K562 (cell line): Measurements from ENCODE around the gene RUVBL1. TPM values are rescaled to one million over a fixed set of nuclear protein-coding genes. Genes with fewer than 3 reads are reported as not detected.

Source experiments
- CHD1 ChIP-seq: fragments of 200-600 bp; sonication (generic); IDR thresholded peaks from one replicate; pipeline ENCODE4 v1.6.1; 2012; ENCODE audit warnings: mild to moderate bottlenecking, moderate library complexity, low read length, inconsistent platforms
- CREM ChIP-seq: IDR thresholded peaks from 2 replicates; pipeline ENCODE4 v1.6.1; 2014; ENCODE audit warnings: antibody characterized with exemption, low read depth
- ELF1 ChIP-seq: fragments of 200-800 bp; sonication (Bioruptor generic); IDR thresholded peaks from 2 replicates; pipeline ENCODE4 v1.6.1; 2016; ENCODE audit warnings: missing genetic modification characterization, missing compliant biosample characterization
- ESRRA ChIP-seq: fragments of 450-650 bp; IDR thresholded peaks from 2 replicates; pipeline ENCODE4 v1.6.1; 2014; ENCODE audit warnings: low read depth, mild to moderate bottlenecking, moderate library complexity, borderline replicate concordance
- FOS ChIP-seq: IDR thresholded peaks from 3 replicates; pipeline ENCODE4 v1.6.1; 2011; ENCODE audit not compliant: insufficient read length; ENCODE audit errors: extremely low read depth
- HOXB6 ChIP-seq: fragments of 250-450 bp; sonication (Bioruptor Pico); IDR thresholded peaks from 2 replicates; pipeline ENCODE4 v1.5.1; 2022; ENCODE audit warnings: mild to moderate bottlenecking, borderline replicate concordance
- JUND ChIP-seq, 2 experiments: IDR thresholded peaks; 2 replicates in 1 of 2; 3 replicates in 1 of 2; pipeline ENCODE4 v1.6.1; 2011; ENCODE audit warnings: borderline replicate concordance in 2 of 2, low read depth in 2 of 2, low read length in 2 of 2, improper control_type of control experiment in 1 of 2, missing biosample characterization in 1 of 2, missing genetic modification characterization in 1 of 2, missing genetic modification reagents in 1 of 2
- MTA3 ChIP-seq: fragments of 450-650 bp; formaldehyde crosslinking; IDR thresholded peaks from 2 replicates; pipeline ENCODE4 v1.6.1; 2017; ENCODE audit warnings: mild to moderate bottlenecking, borderline replicate concordance
- MYC ChIP-seq, 2 experiments: fragments of 250-450 bp in 1 of 2; sonication (Bioruptor Pico) in 1 of 2; IDR thresholded peaks; 2 replicates each; pipeline versions ENCODE4 v1.5.1 to v1.6.1; 2012 to 2021; ENCODE audit warnings: low read depth in 2 of 2, borderline replicate concordance in 1 of 2, improper control_type of control experiment in 1 of 2, low read length in 1 of 2, mild to moderate bottlenecking in 1 of 2, moderate library complexity in 1 of 2
- NELFE ChIP-seq: IDR thresholded peaks from 2 replicates; pipeline ENCODE4 v1.6.1; 2011; ENCODE audit warnings: mild to moderate bottlenecking; ENCODE audit not compliant: insufficient read depth, insufficient read length
- NFIC ChIP-seq: fragments of 450-650 bp; IDR thresholded peaks from 2 replicates; pipeline ENCODE4 v1.6.1; 2017; ENCODE audit warnings: mild to moderate bottlenecking, inconsistent platforms
- TBP ChIP-seq: optimal IDR thresholded peaks from 2 replicates; pipeline ENCODE3; 2011; ENCODE audit warnings: low read depth, low read length, improper control_type of control experiment
- polyA plus RNA-seq, 8 experiments: library from polyadenylated mRNA; depleted of rRNA in 4 of 8; stranded (reverse) in 5 of 8; unstranded in 3 of 8; fragments of >200 nt; fragmentation: Nextera tagmentation in 2 of 8; fragmentation: Illumina TruSeq in 1 of 8; extraction: Ambion mirVana in 2 of 8; extraction: Trizol in 1 of 8; gene quantifications; 2 replicates each; pipeline versions ENCODE4 v1.2.1 to v1.2.3, GENCODE V29; 2011 to 2014; ENCODE audit warnings: inconsistent platforms in 1 of 8, missing spikeins in 1 of 8
- total RNA-seq, 7 experiments: library from RNA; depleted of rRNA in 6 of 7; stranded (reverse); fragments of >200 nt in 6 of 7; fragmentation: Illumina TruSeq in 2 of 7; extraction: Trizol in 2 of 7; gene quantifications; 2 replicates each; pipeline versions ENCODE4 v1.2.1 to v1.2.3, GENCODE V29; 2011 to 2021; ENCODE audit warnings: low replicate concordance in 1 of 7
- TF ChIP-seq, protein P1 (sequence below): fragments of 250-450 bp; sonication (Bioruptor Pico); IDR thresholded peaks from 2 replicates; pipeline ENCODE4 v1.9.0; 2021; ENCODE audit warnings: mild to moderate bottlenecking
- TF ChIP-seq, protein P2 (sequence below), 3 experiments: IDR thresholded peaks in 2 of 3; conservative IDR thresholded peaks in 1 of 3; 2 replicates each; pipeline ENCODE4 v1.5.1; 2011 to 2012; ENCODE audit warnings: low read length in 3 of 3, mild to moderate bottlenecking in 3 of 3, control low read depth in 2 of 3, improper control_type of control experiment in 1 of 3, inconsistent platforms in 1 of 3, low read depth in 1 of 3, mixed read lengths in 1 of 3, moderate library complexity in 1 of 3; ENCODE audit not compliant: insufficient read depth in 2 of 3
- TF ChIP-seq, protein P3 (sequence below): fragments of 450-650 bp; IDR thresholded peaks from 2 replicates; pipeline ENCODE4 v1.6.1; 2016; ENCODE audit warnings: mild to moderate bottlenecking
- TF ChIP-seq, protein P4 (sequence below): fragments of 450-650 bp; formaldehyde crosslinking; IDR thresholded peaks from 2 replicates; pipeline ENCODE4 v1.4.0; 2020; ENCODE audit warnings: mild to moderate bottlenecking, moderate library complexity
- TF ChIP-seq, protein P5 (sequence below): sonication (generic); formaldehyde crosslinking; IDR thresholded peaks from 2 replicates; pipeline ENCODE4 v1.8.1; 2023; ENCODE audit warnings: mild to moderate bottlenecking, missing genetic modification reagents

RUVBL1 gene
- total and polyA plus RNA-seq, 9 of the 15 experiments (the other 6 are each of a cell fraction or from before 2014, with no cell fraction given): 20.7 to 147 (median 113) TPM

DNA sequence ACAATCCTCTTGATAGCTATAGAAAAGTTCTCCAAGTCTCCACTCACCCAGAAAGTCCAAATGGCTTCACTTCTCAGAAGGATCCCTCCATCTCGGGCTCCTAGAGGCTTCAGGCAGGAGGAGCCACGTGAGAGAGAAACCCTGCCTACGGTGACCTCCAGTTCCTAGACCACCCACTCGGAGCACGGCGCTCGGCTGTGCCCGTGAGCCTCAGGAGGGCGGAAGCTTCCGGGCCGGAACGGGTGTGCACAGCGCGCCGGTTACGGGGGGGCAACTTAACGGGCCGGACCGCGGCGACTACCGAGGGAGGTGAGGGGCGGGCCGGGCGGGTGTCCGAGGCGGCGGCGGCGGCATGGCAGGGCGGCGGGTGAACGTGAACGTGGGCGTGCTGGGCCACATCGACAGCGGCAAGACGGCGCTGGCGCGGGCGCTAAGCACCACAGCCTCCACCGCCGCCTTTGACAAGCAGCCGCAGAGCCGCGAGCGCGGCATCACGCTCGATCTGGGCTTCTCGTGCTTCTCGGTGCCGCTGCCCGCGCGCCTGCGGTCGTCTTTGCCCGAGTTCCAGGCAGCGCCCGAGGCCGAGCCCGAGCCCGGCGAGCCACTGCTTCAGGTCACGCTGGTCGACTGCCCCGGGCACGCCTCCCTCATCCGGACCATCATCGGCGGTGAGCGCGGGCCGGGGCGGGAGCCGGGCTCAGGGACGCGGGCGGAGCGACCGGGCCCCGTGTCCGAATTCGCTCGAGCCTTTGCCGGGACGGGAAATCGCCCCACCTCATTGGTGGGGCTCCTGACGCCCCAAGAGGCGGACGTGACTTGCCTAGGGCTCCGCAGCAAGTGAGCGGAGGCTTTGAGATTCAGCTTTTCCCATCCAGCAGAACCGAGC lies 29.8 kb upstream of the RUVBL1 start, which contains the start of gene EEFSEC (continued):
- TF ChIP-seq, protein P1, sequence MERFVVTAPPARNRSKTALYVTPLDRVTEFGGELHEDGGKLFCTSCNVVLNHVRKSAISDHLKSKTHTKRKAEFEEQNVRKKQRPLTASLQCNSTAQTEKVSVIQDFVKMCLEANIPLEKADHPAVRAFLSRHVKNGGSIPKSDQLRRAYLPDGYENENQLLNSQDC (CRISPR knock-in tag): peak; percentile 34; the same call in 1 of the 2 replicates
- peak; percentile 76 for TF ChIP-seq TBP
- no peak for TF ChIP-seq HOXB6 (CRISPR knock-in tag)
- TF ChIP-seq CHD1: no peak
- no peak for TF ChIP-seq FOS
- TF ChIP-seq CREM: peak; percentile 65
- 0 out of 2 replicates have a peak, but pooled peaks have one; percentile 36 for TF ChIP-seq JUND (IDR thresholded peaks at IDR 0.05; ENCODE audit: borderline replicate concordance, low read depth, low read length)
- no peak; the same call in 2 of the 3 replicates for TF ChIP-seq JUND (tag; IDR thresholded peaks at IDR 0.05; ENCODE audit: borderline replicate concordance, low read depth, low read length)
- TF ChIP-seq NFIC: peak; percentile 48; the same call in 1 of the 2 replicates
- TF ChIP-seq NELFE: no peak
- peak; percentile 69 for TF ChIP-seq MTA3
- TF ChIP-seq, protein P2, sequence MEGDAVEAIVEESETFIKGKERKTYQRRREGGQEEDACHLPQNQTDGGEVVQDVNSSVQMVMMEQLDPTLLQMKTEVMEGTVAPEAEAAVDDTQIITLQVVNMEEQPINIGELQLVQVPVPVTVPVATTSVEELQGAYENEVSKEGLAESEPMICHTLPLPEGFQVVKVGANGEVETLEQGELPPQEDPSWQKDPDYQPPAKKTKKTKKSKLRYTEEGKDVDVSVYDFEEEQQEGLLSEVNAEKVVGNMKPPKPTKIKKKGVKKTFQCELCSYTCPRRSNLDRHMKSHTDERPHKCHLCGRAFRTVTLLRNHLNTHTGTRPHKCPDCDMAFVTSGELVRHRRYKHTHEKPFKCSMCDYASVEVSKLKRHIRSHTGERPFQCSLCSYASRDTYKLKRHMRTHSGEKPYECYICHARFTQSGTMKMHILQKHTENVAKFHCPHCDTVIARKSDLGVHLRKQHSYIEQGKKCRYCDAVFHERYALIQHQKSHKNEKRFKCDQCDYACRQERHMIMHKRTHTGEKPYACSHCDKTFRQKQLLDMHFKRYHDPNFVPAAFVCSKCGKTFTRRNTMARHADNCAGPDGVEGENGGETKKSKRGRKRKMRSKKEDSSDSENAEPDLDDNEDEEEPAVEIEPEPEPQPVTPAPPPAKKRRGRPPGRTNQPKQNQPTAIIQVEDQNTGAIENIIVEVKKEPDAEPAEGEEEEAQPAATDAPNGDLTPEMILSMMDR (IDR thresholded peaks at IDR 0.05 in 2 of 3, conservative IDR thresholded peaks at IDR 0.05 in 1 of 3; ENCODE audit: insufficient read depth in 2 of 3, low read depth in 1 of 3, low read length in 3 of 3): no peak
- peak; percentile 42; the same call in 1 of the 2 replicates for TF ChIP-seq ESRRA
- peak; percentile 83 for TF ChIP-seq MYC (IDR thresholded peaks at IDR 0.05; ENCODE audit: low read depth, low read length)
- no peak for TF ChIP-seq MYC (CRISPR knock-in tag; IDR thresholded peaks at IDR 0.05; ENCODE audit: borderline replicate concordance, low read depth)
- TF ChIP-seq ELF1 (tag): peak; percentile 70
- TF ChIP-seq, protein P3, sequence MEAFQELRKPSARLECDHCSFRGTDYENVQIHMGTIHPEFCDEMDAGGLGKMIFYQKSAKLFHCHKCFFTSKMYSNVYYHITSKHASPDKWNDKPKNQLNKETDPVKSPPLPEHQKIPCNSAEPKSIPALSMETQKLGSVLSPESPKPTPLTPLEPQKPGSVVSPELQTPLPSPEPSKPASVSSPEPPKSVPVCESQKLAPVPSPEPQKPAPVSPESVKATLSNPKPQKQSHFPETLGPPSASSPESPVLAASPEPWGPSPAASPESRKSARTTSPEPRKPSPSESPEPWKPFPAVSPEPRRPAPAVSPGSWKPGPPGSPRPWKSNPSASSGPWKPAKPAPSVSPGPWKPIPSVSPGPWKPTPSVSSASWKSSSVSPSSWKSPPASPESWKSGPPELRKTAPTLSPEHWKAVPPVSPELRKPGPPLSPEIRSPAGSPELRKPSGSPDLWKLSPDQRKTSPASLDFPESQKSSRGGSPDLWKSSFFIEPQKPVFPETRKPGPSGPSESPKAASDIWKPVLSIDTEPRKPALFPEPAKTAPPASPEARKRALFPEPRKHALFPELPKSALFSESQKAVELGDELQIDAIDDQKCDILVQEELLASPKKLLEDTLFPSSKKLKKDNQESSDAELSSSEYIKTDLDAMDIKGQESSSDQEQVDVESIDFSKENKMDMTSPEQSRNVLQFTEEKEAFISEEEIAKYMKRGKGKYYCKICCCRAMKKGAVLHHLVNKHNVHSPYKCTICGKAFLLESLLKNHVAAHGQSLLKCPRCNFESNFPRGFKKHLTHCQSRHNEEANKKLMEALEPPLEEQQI: peak; percentile 68; the same call in 1 of the 2 replicates
- TF ChIP-seq, protein P4, sequence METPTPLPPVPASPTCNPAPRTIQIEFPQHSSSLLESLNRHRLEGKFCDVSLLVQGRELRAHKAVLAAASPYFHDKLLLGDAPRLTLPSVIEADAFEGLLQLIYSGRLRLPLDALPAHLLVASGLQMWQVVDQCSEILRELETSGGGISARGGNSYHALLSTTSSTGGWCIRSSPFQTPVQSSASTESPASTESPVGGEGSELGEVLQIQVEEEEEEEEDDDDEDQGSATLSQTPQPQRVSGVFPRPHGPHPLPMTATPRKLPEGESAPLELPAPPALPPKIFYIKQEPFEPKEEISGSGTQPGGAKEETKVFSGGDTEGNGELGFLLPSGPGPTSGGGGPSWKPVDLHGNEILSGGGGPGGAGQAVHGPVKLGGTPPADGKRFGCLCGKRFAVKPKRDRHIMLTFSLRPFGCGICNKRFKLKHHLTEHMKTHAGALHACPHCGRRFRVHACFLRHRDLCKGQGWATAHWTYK (CRISPR knock-in tag): 0 out of 2 replicates have a peak, but pooled peaks have one; percentile 12
- TF ChIP-seq, protein P5, sequence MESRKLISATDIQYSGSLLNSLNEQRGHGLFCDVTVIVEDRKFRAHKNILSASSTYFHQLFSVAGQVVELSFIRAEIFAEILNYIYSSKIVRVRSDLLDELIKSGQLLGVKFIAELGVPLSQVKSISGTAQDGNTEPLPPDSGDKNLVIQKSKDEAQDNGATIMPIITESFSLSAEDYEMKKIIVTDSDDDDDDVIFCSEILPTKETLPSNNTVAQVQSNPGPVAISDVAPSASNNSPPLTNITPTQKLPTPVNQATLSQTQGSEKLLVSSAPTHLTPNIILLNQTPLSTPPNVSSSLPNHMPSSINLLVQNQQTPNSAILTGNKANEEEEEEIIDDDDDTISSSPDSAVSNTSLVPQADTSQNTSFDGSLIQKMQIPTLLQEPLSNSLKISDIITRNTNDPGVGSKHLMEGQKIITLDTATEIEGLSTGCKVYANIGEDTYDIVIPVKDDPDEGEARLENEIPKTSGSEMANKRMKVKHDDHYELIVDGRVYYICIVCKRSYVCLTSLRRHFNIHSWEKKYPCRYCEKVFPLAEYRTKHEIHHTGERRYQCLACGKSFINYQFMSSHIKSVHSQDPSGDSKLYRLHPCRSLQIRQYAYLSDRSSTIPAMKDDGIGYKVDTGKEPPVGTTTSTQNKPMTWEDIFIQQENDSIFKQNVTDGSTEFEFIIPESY (CRISPR knock-in tag): peak; percentile 46; the same call in 1 of the 2 replicates
